Hematopoietic multipotent progenitor cell treated with erythropoietin and hydrocortisone succinate and interleukin-3 and kit ligand, for 6 days (in vitro differentiated cells): ENCODE measurements around the gene GLYR1.
A peak's percentile ranks its signal among the peaks of the same experiment; 100 is the strongest.
"Not testable (repeated sequence)": the region's sequence is repeated elsewhere in the genome, so short reads cannot be mapped to it uniquely, and the experiment has no call there.

Source experiments
- DNase-seq: peaks from one replicate; pipeline ENCODE4 v3.0.0-alpha.2; 2015

Gene GLYR1

GRCh38 chr16:4785758-4786433 is 61.2 kb downstream of the GLYR1 start:
- DNase-seq = no peak

DNA sequence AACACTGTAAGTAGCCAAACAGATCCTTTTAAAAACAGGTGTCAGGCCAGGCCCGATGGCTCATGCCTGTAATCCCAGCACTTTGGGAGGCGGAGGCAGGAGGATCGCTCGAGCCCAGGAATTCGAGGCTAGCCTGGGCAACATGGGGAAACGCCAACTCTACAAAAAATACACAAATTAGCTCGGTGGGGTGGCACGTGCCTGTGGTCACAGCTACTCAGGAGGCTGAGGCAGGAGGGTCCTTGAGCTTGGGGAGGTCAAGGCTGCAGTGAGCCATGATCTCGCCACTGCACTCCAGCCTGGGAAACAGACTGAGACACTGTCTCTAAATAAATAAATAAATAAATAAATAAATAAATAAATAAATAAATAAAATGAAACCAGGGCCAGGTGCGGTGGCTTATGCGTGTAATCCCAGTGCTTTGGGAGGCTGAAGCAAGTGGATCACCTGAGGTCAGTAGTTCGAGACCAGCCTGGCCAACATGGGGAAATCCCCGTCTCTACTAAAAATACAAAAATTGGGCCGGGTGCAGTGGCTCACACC is 62.6 kb downstream of the GLYR1 start:
- not testable (repeated sequence) for DNase-seq

DNA sequence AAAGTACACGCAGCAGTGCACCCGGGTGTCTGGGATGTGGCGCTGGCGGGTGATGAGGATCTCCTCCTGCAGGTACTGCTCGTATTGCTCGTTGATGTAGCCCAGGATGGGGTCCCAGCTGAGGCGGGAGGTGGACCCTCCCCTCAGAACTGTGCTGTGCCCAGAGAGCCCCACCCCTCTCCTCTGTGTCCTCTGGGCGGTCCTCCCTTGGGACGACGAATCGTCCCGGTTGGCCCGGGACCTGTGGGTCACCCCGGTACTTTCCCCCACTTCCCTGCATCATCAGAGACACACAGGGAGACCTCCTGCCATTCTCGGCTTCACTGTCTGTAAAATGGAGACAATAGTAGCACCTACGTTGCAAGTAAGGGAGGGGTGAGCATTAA is 63.1 kb downstream of the GLYR1 start:
- no peak for DNase-seq

DNA sequence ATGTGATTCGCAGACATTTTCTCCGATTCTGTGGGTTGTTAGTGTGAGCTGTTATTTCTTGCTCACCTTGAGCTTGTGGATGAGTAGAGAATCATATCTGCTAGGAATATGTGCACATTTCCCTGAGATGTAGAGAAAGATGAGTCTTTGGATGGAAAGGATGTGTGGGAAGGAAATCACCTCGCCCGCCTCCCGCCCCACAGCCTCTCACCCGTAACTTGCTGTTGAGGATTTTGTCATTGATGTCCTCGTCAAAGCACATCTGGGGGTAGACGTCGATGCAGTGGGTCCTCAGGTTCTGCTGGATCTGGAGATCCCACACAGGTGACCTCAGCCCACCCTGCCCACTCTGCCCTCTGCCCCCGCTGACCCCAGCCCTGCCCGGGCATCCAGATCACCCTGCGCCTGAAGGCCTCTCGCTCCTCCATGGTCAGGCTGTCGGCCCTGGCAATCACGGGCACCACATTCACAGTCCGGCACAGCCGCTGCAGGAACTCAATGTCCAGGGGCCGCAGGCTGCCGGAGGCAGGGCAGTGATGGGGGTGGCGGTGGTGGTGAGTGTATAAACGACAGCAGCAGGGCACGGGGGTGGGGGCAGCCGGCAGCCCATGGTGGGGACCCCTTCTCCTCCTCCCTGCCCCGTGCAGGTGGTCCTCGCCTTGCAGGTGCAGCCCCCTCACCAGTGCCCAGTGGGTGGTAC is 63.7 kb downstream of the GLYR1 start:
- DNase-seq = no peak

GRCh38 chr16:4780235-4780634 is 66.9 kb downstream of the GLYR1 start:
- no peak for DNase-seq

- DNase-seq = no peak
These were observed 69.1 kb downstream of the GLYR1 start for GRCh38 chr16:4778050-4778392.

DNA sequence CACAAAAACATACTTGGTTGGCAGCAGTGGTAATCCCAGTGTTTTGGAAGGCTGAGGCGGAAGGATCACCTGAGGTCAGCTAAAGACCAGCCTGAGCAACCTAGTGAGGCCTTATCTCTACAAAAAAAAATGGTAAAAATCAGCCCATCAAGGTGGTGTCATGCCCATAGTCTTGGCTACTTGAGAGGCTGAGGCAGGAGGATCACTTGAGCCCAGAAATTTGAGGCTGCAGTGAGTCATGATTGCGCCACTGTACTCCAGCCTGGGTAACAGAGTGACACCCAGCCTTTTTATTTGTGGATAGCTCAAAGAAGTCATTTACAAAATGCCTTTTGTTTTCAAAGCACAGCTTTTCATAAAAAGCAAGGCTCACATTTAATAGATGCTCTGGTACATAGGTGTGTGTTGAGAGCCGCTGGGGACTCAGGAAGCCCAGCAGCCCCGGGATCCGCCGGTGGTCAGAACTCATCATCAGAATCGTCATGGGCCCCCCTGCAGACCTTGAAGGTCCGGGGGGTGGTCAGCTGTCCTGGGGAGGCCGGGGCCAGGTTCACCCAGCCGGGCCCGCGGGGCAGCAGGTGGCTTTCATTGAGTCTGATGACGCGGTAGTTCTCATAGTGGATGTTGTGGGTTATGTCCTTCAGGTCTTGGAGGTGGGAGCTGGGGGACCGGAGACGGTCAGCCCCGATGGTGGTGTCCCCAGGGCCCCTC is 69.6 kb downstream of the GLYR1 start:
- DNase-seq = no peak

DNA sequence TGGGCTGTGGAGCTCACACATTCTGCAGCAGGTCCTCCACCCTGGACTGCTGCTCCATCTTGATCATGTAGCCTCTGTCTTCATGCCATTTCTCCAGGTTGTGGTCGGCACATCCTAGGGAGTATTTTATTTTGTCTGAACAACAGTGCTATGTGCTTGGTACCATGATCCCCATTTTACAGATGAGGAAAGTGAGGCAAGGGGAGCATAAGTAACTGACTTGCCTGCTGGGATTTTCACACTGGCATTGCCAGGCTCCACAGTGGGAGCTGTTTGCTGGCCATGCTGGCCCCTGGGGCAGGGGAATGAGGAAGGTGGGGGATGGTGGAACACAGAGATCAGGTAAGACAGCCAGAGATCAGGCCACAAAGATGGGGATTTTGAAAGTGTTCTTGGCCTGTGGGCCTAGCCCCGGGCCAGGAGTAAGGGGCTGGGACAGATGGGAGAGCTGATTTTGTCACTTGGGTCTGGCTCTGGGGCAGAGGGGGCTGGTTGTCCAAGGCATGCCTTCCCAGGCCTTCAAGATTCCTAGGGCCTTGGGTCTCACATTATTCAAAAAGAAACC is 70.9 kb downstream of the GLYR1 start:
- no peak for DNase-seq

GRCh38 chr16:4775005-4775404 is 72.1 kb downstream of the GLYR1 start:
- DNase-seq = no peak

- no peak for DNase-seq
These were observed 74.7 kb downstream of the GLYR1 start for GRCh38 chr16:4772351-4772750.

DNA sequence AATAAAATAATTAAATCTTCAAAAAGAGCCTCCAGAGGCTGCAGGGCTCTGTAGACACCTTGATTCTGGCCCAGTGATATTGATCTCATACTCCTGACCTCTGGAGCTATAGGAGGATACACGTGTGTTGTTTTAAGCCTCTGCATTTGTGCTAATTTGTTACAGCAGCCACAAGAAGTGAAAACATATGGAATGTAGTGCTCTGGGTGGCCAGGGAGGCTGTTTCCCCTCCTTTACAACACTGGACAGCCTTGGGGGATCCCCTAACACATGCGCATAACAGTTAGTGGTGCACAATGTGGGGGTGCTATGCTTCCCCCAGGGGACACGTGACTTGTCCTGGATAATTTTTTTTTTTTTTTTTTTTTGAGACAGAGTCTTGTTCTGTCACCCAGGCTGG is 75.4 kb downstream of the GLYR1 start:
- no peak for DNase-seq

DNA sequence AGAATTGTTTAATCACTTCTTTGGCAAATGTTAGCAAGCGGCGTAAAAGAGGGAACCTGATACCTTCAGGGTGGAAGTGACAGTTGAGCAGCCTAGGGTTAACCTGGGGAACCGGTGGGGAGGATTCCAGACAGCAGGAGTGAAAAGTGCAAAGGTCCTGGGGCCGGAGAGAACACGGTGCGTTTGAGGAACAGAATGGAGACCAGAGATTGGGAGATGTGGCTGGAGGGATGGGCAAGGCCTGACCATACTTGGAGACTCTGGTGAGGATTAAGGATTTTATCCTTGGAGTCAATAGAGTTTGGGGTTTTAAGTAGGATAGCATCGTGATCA is 77.8 kb downstream of the GLYR1 start:
- DNase-seq = no peak

DNA sequence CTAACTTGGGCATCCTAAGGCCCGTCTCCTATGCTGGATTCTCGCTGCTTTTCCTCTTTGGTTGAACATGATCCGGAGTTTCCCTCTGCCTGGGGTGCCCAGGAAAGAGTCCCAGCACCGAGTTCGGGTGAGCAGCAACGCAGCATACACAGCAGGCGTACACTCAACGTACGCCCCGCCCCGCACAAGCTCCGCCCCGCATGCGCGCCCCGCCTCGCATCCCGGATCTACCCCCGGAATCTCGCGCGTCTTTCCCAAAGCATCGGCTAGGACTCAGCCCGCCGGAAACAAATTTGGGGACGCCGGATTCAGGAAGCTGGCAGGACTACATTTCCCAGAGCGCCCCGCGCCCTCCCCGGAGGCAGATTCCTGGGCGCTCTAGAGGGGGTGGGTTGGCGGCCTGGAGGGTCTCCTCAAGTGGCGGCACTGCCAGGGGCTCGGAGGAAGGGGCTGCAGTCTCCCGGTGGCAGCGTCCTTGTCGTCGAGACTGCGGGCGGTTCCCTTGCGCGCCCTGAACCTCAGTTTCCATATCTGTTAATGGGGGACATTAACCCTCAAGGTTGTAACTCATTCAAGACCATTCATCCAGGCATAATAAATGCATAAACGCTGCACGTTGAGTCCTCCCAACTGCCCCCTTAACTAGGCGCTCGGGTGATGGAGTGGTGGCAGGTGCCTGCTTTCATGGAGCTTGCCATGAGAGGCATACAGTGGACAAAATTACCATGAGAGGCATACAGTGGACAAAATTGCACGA is 78.4 kb downstream of the GLYR1 start:
- DNase-seq = peak; percentile 97

DNA sequence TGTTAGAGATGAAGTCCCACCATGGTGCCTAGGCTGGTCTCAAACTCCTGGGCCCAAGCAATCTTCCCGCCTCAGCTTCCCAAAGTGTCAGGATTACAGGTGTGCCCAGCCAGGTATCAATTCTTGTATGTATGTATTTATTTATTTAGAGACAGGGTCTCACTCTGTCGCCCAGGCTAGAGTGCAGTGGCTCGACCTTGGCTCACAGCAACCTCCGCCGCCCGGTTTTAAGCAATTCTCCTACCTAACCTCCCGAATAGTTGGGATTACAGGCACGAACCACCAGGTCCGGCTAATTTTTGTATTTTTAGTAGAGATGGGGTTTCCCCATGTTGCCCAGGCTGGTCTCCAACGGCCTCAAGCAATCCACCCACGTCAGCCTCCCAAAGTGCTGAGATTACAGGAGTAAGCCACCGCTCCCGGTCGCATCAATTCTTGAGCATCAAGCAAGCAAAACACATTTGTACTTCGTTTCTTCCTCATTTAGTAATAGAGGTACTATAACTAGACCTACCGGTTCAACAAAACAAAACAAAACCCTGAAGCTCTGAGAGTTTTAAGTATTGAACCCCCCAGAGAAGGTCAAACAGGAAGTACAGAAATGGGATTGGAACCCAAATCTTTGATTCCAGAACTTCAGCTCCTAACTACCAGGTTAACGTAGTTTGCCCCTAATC is 79.1 kb downstream of the GLYR1 start:
- peak; percentile 45 for DNase-seq

- DNase-seq = peak; percentile 97
These were observed 80.0 kb downstream of the GLYR1 start, which contains the start of gene ZNF500 for GRCh38 chr16:4766875-4767628. Gene ZNF500, minus strand, starts transcription at chr16:4767162. Its CDS starts 1,184 bp downstream, at chr16:4765978.

GRCh38 chr16:4765511-4766474 is 81.3 kb downstream of the GLYR1 start:
- DNase-seq = no peak

DNA sequence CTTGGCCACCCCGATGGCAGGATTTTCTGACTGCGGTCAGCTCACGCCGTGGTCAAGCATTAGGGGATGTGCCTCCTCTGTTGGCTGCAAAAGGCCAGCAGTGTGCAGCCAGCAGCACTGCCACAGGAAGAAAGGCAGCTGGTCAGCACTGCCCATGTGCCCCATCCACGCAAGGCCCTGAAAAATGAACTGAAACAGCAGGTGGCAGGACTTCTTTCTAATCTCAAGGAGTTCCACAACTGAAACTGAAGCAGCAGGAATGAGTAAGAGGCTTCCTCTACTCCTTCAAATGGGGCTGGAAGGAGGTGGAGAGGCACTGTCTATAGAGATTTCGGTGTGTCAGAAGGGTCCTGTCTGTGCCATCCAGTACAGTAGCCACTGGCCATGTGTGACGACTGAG is 83.3 kb downstream of the GLYR1 start:
- no peak for DNase-seq

DNA sequence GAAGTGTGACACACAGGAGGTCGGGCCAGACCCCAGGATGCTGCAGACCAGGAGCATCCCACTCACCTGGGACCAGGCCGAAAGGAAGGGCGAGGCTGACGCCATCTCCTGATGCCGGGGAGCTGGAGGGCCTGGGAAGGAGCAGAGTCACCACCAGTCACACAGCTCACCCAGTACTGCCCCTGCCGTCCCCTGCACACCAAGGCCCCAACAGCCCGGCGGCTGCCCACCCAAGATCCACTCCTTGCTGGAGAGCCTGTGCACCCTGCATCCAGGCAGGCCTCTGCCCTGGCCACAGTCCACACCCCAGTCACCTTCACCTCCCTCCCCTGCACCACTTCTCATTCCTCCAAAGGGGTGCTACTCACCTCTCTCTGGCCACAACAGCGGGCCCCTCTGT is 84.9 kb downstream of the GLYR1 start:
- no peak for DNase-seq

GRCh38 chr16:4760221-4760910 is 86.7 kb downstream of the GLYR1 start:
- DNase-seq = no peak

DNA sequence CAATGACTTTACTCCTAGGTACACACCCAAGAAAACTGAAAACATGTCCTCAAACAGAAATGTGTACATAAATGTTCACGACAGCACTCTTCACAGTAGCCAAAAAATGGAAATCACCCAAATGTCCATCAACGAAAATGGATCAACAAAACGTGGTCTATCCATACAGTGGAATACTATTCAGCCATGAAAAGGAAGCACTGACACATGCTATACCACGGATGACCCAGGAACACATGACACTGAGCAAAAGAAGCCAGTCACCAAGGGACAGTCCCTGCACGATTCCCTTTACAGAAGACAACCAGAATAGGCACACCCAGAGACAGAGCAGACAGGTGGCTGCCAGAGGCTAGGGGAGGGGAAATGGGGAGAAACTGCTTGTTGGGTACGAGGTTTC is 91.4 kb downstream of the GLYR1 start:
- DNase-seq = no peak
